ENCODE results near the gene ARHGEF12. TPM values are rescaled to one million over a fixed set of nuclear protein-coding genes. Genes with fewer than 3 reads are reported as not detected.

The ARHGEF12 gene
- polyA plus RNA-seq, 1 donor (not counting 4 experiments of a cell fraction or from before 2014, with no cell fraction given): 28.8 TPM

DNA sequence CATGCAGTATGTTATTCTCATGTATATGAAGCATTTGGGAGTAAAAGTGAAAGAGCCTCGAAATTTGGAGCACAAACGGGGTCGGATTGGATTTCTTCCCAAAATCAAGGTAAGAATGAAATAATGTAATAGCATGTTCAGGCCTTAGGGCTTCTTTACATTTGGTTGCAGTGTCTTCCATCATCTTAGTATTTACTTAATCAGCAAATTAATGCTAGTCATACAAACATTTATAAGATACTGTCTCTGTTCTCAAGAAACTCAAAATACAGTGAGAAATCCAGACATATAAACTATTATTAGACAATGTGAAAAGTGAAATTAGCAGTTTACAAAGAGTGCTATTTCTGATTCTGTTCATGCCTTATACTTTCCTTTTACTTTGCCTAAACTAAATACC is 112.0 kb downstream of the ARHGEF12 start:
- TF ChIP-seq EZH2 (IDR thresholded peaks at IDR 0.05; ENCODE audit: low read length): no peak
- TF ChIP-seq, protein P1, sequence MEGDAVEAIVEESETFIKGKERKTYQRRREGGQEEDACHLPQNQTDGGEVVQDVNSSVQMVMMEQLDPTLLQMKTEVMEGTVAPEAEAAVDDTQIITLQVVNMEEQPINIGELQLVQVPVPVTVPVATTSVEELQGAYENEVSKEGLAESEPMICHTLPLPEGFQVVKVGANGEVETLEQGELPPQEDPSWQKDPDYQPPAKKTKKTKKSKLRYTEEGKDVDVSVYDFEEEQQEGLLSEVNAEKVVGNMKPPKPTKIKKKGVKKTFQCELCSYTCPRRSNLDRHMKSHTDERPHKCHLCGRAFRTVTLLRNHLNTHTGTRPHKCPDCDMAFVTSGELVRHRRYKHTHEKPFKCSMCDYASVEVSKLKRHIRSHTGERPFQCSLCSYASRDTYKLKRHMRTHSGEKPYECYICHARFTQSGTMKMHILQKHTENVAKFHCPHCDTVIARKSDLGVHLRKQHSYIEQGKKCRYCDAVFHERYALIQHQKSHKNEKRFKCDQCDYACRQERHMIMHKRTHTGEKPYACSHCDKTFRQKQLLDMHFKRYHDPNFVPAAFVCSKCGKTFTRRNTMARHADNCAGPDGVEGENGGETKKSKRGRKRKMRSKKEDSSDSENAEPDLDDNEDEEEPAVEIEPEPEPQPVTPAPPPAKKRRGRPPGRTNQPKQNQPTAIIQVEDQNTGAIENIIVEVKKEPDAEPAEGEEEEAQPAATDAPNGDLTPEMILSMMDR (optimal IDR thresholded peaks at IDR 0.05 in 1 of 3, IDR thresholded peaks at IDR 0.05 in 1 of 3, conservative IDR thresholded peaks at IDR 0.05 in 1 of 3; ENCODE audit: extremely low read depth in 1 of 3, insufficient read depth in 2 of 3, low read length in 3 of 3): no peak
- FAIRE-seq: no peak
- DNase-seq (ENCODE audit: low read depth, low spot score): no peak
- peaks cover 17 to 18% of the 10 kb centered on the region in 2 experiments for H3K36me3 ChIP-seq (ENCODE audit: control insufficient read depth in 2 of 2, extremely low read depth in 1 of 2, insufficient read depth in 2 of 2, low read length in 2 of 2)
- H2AFZ ChIP-seq (ENCODE audit: control insufficient read depth, low read length): no peak overlapping the region
- dilution Hi-C loops (cut with MboI; ENCODE audit: extremely low pct_ligation_motif_present, low sequenced_read_pairs): no loop called here
- no peak overlapping the region for H3K9ac ChIP-seq (ENCODE audit: control insufficient read depth, extremely low read depth, insufficient read depth, low read length)
- no peaks in the 10 kb centered on the region for H3K4me1 ChIP-seq (ENCODE audit: control insufficient read depth, extremely low read depth, insufficient read depth, low read length)
- no peak overlapping the region for H3K4me2 ChIP-seq (ENCODE audit: control insufficient read depth, extremely low read depth, insufficient read depth, low read depth, low read length)
- no peaks in the 10 kb centered on the region for H4K20me1 ChIP-seq (ENCODE audit: control insufficient read depth, extremely low read depth, insufficient read depth, low read length)
- no peaks in the 10 kb centered on the region for H3K9me3 ChIP-seq (ENCODE audit: control insufficient read depth, low read depth, low read length)
- no peaks in the 10 kb centered on the region for H3K9me1 ChIP-seq (ENCODE audit: control insufficient read depth, extremely low read depth, insufficient read depth, low read length)
- no peak overlapping the region for H3K4me3 ChIP-seq (ENCODE audit: control insufficient read depth in 2 of 3, extremely low read depth in 1 of 3, insufficient read depth in 2 of 3, low read depth in 1 of 3, low read length in 3 of 3)
- no peaks in the 10 kb centered on the region for H3K27me3 ChIP-seq (ENCODE audit: control insufficient read depth, extremely low read depth, insufficient read depth, low read length)
- no peaks in the 10 kb centered on the region for H3K79me2 ChIP-seq (ENCODE audit: control insufficient read depth, insufficient read depth, low read length)
- H3K27ac ChIP-seq (ENCODE audit: control insufficient read depth, insufficient read depth, low read length): no peak overlapping the region

DNA sequence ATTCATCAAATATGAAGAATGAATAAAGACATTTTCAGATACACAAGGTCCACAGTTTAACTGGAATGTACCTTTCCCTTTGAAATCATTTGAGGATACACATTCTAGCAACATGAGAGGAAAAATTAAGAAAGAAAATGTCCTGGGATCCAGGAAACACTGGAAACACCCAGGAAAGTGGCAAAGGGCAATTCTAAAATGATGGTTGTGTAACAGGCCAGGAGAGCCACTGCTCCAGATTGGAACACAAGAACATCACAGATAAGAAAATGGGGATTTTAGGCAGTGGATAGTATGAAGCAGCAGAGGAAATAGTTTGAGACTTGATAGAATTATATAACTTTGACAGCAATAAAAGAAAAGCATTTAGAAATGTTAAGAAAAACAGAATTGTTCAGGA is 119.3 kb downstream of the ARHGEF12 start:
- peaks cover 11 to 14% of the 10 kb centered on the region in 2 experiments for H3K36me3 ChIP-seq (ENCODE audit: control insufficient read depth in 2 of 2, extremely low read depth in 1 of 2, insufficient read depth in 2 of 2, low read length in 2 of 2)
- no peak overlapping the region for H3K4me2 ChIP-seq (ENCODE audit: control insufficient read depth, extremely low read depth, insufficient read depth, low read depth, low read length)
- no peak overlapping the region for H2AFZ ChIP-seq (ENCODE audit: control insufficient read depth, low read length)
- no peaks in the 10 kb centered on the region for H3K9me1 ChIP-seq (ENCODE audit: control insufficient read depth, extremely low read depth, insufficient read depth, low read length)
- dilution Hi-C loops (cut with MboI; ENCODE audit: extremely low pct_ligation_motif_present, low sequenced_read_pairs): no loop called here
- H3K27ac ChIP-seq (ENCODE audit: control insufficient read depth, insufficient read depth, low read length): no peak overlapping the region
- H3K79me2 ChIP-seq (ENCODE audit: control insufficient read depth, insufficient read depth, low read length): no peaks in the 10 kb centered on the region
- H3K9me3 ChIP-seq (ENCODE audit: control insufficient read depth, low read depth, low read length): no peaks in the 10 kb centered on the region
- no peak for FAIRE-seq
- no peak for DNase-seq (ENCODE audit: low read depth, low spot score)
- H3K9ac ChIP-seq (ENCODE audit: control insufficient read depth, extremely low read depth, insufficient read depth, low read length): no peak overlapping the region
- H3K27me3 ChIP-seq (ENCODE audit: control insufficient read depth, extremely low read depth, insufficient read depth, low read length): no peaks in the 10 kb centered on the region
- no peak overlapping the region for H3K4me3 ChIP-seq (ENCODE audit: control insufficient read depth in 2 of 3, extremely low read depth in 1 of 3, insufficient read depth in 2 of 3, low read depth in 1 of 3, low read length in 3 of 3)
- peaks cover 13% of the 10 kb centered on the region for H3K4me1 ChIP-seq (ENCODE audit: control insufficient read depth, extremely low read depth, insufficient read depth, low read length)
- TF ChIP-seq EZH2 (IDR thresholded peaks at IDR 0.05; ENCODE audit: low read length): no peak
- TF ChIP-seq, protein P1 (optimal IDR thresholded peaks at IDR 0.05 in 1 of 3, IDR thresholded peaks at IDR 0.05 in 1 of 3, conservative IDR thresholded peaks at IDR 0.05 in 1 of 3; ENCODE audit: extremely low read depth in 1 of 3, insufficient read depth in 2 of 3, low read length in 3 of 3): no peak
- no peaks in the 10 kb centered on the region for H4K20me1 ChIP-seq (ENCODE audit: control insufficient read depth, extremely low read depth, insufficient read depth, low read length)
